ENCODE measurements around the gene WASF2.

WASF2 gene

DNA sequence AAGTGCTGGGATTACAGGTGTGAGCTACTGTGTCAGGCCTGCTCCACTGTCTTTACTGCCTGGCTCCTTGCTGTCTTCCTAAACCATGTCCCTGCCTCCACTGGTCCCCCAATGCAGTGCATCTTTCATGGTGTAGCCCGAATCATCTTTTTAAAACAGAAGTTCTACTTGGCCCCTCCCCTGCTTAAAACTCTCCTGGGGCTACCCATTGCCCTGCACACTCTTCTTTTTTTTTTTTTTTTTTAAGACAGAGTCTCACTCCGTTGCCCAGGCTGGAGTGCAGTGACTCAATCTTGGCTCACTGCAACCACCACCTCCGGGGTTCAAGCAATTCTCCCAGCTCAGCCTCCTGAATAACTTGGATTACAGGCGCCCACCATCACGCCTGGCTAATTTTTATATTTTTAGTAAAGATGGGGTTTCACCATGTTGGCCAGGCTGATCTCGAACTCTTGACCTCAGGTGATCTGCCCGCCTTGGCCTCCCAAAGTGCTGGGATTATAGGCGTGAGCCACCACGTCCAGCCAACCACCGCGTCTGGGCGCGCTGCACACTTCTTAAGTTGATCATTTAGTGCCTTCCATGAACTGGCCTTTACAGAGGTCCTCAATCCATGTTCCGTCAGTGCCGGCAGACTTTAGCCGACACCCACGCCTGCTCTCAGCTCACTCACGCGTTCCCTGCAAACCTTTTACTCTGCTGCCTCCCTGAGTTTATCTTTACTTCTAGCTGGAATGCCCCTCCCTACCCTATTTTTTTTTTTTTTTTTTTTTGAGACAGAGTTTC is 117.8 kb downstream of the WASF2 start:
- DNase-seq: no peak

DNA sequence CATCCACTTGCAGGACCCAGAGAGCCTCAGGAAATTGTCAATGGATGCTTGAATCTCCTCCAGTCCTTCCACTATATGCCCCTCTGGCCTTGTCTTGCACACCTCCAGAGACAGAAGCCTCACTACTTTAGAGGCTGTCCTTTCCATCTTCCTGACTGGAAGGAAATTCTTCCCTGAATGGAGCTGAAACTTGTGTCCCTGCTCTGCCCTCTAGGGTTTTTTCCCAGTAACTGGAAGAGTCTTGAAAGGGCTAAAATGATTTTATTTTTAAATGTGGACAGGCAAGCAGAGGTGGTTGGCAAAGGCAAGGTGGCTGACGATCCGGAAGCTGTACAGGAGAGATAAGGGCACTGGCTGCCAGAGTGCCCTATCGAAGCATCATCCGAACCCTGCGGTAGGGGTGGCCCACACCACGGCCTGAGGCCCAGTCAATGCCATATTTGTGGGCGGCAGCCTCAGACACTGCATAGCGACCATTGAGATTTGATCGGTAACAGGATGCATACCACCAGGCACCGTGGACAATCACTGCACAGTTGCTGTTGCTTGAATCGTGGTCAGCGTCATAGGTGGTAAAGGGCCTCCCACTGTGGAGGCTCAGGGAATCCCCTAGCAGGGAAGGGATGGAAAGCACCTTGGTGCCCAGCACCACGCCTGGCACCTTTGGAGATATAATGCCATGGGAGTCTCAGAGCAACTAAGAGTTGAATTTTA is 120.9 kb downstream of the WASF2 start:
- no peak for DNase-seq

DNA sequence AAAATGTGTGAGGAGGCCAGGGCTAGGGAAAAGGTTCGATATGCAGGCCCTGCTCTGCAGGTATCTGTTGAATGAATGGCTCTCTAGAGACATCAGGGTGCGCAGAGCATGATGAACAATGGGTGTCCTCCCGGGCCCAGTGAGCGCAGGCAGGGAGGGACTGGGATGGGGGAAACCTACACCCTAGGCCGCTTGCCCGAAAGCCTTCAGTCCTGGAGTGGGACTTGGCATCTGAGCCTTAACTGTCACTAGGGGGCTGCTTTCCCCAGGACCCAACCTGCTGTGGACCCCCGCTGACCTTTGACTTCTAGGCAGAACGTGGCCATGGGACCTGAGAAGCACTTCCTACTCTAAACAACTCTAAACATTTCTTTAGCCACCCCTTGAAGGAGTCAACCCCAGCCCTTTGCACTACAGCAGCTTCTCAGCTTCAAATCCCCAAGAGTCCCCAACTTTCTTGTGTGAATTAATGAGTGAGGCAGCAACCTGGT is 122.8 kb downstream of the WASF2 start:
- DNase-seq: no peak

DNA sequence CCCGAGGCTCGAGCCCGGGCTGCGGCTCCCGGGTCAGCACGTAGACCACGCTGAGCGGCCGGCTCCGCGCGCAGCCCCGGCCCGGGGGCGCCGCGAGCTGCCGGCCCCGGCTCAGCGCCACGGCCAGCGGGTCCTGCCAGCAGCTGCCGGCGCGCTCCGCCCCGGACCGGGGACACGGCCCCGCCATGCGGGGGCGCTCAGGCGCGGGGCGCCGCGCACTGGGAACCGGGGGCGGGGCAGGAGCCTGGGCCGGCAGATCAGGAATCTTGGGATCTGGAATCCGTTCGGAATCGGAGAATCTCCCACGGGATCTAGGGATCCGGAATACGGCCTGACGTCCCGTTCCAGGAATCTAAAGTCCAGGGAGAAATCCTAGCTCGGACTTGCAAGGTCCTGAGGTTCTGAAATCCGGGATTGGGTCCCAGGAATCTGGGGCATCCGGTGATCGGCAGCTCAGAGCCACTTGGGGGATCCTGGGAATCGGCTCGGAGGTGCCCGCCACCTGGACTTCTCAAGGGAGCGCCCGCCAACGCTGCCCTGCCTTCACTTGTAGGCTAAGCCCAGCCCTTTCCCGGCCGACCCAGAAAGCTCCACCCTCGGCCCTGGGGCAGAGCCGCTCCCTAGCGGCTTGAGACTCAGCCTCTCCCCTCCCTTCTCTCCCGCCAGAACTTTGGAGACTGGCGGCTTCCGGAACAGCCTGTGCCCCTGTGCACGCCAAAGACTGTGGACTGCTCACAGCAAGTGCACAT is 123.4 kb downstream of the WASF2 start, which contains the start of gene MAP3K6:
Gene MAP3K6 (minus strand): TSS at position 551 of the 749 bp plus-strand sequence. CDS start 364 bp downstream, at position 187.
- no peak for DNase-seq

DNA sequence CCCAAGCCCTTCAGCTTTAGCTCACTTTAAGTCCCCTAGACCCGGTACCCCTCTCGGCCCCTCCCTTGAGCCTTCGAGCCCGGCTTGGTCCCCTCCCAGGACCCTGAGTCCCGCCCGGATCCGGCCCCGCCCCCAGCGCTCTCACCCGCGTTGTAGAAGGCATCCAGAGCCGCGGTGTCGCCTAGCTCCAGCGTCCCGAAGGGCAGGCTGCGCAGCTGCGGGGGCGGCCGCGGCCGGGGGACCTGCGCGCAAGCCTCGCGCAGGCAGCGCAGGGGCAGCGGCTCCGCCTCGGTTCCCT is 123.9 kb downstream of the WASF2 start:
- DNase-seq: peak; percentile 39

DNA sequence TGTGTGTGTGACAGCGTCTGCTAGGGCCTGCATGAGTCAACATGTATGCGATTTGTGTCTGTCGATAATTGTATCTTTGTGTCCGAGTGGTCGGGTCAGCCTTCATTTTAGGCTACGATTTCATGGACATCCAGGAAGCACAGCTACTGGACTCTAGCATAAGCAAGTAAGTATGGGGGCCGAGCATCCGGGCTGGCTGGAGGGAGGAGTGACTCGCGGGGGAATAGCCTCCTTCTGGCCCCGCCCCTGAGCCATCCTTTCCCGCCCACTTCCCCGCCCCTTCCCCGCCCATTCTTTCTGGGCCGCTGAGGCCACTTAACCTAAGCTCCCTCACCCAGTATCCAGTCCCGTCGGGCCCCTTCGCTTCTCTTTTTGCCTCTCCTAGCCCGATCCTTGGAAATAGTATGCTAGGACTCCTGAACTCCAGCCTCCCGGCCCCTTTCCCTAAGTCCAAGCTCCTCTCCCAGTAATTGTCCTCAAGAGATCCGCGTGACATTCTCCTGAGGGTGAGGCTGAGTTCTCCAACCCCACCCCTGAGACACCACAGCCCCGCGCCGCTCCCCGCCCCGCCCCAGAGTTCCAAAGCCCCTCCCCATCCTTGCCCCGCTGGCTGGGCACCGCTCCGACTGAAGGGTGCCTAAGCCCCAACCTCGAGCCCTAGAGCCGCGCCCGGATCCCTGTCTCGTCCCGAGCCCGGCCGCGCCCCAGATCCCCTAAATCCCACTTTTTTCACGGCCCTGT is 124.4 kb downstream of the WASF2 start:
- DNase-seq: peak; percentile 76

DNA sequence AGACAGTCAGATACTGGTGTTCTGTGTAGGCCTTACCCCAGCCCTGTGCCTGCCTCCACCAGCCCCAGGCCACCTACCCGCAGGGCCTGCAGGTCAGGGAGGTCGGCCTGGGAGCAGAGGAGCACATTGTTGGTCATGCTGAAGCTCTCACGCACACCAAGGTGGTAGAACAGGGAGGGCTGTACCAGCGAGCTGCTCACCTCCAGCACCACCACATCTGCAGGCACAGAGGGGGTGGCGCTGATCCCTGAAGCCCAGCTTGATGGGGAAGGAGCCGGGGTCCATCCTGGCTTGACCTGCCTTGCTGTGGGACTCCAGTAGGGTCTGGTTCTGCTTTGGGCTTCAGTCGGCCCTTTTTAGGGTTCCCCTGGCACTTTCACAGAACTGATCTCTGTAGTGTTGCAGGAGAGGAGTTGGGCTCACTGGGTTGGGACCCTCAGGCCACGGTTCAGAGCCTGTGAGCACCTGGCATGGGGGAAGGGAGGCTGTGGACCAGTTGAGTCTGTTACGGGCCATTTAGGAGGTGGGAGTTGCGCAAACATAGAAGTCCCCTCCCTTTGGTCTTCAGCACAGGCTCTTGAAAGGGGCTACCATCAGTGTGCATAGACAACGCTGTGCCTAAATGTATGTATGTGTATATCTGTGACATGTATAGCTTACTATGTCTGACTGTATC is 125.1 kb downstream of the WASF2 start:
- no peak for DNase-seq

DNA sequence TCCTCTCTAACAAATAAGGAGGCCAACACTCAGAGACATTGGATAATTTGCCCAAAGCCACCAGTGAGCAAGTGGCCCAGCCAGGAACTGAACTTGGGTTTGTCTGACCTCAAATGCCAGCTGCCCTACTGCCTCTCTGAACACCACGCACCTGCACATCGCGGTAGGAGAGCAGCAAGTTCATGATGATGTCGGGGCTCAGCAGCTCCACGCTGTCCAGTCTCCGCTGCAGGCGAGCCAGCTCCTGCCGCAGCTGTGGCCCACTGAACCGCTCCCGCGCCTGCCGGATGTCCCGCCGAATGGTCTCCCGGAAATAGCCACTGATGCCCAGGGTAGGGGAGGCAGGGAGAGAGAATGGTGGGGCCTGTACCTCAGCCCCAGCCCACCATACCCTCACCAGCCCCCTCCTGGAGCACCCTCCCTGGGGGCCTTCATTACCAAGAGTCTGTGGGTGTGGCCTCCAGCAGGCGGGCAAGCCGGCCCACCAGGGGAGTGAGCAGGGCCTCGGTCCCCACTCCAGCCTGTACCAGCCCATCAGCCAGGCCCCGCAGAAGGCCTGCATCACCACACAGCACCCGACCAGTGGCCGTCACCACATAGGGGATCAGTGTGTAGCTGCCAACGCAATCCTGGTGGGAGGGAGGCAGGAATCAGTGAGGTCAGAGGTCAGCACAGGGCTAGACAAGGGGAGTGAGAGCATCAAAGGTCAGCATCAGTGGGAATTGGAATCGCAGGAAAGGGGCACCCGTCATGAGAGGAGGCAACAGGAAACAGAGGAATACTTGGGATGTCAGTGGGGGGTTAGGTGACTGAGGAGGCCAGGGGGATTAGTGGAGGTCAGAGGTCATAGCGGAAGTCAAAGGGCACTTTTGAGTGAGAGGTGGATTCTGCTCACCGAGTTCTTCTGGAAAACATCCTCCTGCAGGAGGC is 125.9 kb downstream of the WASF2 start:
- no peak for DNase-seq

DNA sequence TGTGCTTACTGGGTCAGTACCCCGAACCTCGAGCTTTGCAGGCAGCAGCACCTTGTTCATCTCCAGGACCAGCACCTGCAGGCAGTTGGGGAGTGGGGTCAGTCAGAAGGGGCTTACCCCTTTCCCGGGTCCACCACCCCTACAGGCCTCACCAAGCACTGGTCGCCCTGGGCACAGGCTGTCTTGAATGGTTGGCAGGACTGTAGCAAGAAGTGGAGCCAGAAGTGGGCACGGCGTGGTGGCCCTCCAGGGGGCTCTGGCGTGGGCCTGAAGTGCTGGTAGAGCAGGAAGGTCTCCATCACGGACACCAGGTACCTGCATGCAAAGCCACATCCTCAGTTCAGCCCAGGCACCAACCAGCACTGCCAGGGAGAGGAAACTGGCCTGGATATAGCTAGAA is 128.4 kb downstream of the WASF2 start:
- no peak for DNase-seq

DNA sequence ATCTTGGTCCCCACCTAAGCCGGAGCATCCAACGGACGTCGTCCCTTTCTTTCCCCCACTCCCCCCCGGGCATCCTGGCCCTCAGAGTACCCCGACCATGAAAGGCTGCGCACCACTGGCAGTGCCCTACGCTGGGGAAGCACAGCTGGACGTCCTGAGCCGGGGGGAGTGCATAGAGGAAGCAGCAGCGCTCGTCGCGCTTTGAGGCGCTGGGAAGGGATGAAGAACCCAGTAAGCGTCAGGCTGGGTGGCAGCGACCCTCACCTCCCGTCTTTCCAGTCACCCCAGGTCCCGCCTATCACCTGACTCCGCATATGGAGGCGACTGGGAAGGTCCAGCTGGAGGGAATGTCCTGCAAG is 128.9 kb downstream of the WASF2 start:
- DNase-seq: no peak

DNA sequence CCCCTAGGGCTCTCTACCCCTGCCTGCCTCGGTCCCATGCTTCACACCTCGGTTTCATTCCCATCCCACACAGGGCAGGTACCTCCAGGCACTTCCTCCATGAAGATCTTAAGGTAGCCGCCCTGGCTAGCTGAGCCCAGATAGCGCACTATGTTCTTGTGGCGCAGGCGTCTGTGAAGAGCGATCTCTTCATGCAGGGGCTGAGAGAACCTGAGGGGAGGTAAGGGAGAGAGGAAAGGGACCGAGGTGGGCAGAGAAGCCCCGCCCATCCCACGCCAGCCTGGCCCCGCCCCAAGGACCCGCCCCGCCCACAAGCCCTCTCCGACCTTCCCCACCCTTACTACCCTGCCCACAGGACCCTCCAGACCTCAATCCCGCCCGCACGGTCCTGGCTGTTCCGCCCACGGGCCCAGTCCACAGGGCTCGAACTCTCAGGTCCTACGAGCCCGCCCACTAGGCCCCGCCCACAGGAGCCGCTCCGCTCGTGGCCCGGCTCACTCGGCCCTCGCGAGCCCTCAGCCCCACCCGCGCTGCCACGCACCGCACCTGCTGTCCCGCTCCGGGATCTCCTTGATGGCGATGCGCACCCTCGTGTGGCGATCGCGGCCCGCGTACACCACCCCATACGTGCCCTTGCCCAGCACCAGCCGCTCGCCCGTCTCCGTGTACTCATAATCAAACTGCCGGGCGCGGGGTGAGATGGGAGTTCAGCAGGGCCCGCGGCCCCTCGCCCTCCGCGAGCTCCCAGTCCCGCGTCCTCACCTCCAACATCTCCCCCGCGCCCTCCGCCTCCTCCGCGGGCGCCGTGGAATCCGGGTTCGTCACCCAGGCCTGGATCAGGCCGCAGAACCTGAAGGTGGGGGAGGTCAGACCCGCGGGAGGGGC is 129.6 kb downstream of the WASF2 start:
- DNase-seq: no peak

DNA sequence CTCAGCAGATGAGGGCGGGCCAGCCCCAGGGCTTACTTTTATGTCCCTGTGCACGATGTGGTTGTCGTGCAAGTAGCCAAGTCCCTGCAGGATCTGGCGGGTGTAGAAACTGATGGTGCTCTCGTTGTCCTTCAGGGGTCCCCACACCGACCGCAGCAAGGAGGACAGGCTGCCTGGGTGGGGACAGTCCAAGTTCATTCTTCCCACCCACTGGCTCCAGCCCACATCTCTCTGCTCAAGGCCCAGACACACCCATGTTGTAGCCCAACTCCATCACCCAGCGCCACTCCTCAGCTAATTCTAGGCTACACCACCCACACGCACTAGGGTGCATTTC is 130.2 kb downstream of the WASF2 start:
- DNase-seq: no peak

DNA sequence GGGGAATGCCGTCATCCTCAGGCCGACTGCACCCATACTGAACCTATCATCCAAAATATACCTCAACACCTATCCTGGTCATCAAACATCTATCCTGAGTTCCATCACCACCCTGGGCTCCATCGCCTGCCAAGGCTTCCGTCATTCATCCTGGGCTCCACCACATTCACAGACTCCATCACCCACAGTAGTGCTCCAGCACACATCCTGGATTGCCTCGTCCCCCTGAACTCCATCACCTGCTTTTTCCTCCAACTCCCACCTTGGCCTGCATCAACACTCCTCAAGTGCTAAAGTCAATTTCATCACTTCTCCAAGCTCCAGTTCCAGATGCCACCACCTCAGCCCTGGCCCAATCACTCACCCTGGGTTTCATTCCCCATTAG is 131.0 kb downstream of the WASF2 start:
- DNase-seq: no peak

DNA sequence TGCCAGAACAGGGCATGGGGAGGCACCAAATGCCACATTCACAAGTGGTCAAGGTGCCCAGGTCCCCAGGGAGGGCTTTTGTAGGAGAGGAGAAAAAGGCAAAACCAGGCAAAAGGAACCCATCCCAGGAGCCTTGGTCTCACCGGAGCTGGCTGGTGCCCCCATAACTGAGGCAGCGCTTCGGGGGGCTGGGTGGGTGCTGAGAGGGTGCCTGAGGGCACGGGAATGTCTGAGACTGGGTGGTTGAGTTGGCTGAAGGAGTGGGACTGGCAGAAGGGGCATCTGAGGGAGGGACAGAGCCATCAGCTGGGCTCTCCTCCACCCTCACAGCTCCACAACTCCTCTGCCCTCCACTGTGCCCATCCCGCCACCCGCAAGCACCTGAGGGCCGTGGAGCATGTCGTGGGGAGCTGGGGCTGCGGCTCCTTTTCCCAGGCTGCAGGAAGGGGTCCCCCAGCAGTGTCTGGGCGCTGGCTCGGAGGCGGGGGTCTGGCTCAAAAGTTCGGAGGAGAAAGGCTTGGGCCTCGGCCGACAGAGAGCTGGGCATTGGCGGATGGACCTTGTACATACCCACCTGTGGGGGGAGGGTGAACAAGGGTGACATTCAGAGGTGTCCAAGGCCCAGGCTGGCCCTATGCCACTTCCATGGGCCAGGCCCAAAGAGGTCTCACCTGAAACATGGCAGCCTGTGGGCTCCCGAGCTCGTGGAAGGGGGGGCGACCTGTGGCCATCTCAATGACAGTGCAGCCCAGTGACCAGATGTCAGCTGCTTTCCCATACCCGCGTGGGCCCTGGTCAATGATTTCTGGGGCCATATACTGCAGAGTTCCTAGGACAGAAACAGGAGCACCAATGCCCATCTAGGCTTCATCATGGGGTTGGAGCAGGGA is 131.7 kb downstream of the WASF2 start:
- no peak for DNase-seq

DNA sequence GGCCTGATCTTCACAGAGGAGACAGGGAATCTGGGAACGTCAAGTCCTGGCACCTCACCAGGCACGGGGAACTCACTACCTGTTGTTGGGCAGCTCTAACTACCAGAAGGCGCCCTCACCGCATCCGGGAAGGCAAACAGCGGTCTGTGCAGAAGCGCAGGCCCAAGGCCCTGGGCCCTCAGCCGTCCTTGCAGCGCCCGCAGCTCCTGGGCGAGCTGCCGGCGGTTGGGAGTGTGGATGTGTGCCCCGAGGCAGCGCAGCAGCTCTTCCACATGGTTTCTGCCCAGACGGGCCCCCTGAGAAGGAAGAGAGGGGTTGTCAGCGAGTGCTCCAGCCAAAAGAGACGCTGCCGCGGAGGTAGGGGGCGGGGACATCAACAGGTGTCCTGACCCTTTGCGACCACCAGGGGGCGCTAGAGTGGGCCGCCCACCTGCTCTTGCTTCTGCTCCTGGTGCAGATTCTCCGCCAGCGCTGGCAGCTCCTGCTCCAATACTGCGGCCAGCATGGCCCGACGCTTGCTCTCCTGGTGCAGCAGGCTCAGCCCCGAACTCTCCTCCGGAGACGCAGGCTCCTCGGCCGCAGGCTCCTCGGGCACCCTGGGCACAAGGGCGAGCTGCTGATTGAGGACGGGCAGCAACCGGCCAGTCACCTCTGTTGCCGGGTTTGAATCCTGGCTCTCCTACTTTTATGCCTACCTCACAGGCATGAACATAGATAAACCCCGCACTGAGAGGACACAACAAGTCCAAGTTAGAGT is 132.5 kb downstream of the WASF2 start:
- peak; percentile 75 for DNase-seq

DNA sequence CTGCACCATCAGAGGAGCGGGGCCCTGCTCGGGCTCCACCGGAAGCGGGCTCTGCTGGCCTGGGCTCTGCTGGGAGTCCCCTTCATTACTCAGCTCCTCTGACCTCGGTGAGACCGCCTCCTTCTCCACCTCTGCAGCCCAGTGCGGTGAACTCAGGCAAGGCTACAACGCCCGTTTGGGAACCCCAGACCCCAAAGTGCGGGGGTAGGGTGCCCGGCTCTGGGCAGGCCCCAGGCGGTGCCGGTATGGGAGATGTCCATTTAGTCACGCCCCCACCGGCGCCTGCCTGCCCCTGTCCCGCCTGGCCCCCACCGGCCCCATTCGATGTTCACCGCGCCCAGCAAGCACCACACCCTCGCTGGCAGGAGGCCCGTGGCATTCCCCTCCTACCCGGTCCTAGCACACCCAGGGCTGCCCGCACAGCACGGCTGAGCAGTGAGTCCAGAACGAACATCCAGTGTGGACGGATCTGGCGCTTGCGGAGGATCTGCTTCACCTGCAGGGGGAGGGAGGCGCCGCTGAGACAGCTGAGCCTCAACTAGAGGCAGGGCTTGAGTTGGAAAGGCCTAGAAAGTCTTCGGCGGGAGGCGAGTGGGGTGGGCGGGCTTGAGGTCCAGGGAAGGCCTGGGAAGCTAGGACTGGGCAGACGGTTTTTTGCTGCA is 133.2 kb downstream of the WASF2 start:
- no peak for DNase-seq

DNA sequence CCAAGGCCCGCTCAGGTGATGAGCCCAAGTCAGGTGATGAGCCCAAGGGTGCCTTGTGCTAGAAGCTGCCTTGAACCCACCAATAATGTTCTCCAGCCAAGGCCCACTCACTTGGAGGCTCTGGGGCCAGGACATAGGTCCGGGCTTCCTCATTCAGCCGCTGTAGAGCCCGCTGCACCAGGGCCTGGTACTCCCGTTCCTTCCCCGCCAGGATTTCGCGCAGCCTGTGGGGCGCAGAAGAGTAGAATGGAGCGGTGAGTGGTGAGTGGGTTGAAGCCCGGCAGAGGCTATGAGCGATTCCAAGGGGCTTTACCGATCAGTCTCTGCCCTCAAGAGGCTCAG is 133.7 kb downstream of the WASF2 start:
- no peak for DNase-seq

DNA sequence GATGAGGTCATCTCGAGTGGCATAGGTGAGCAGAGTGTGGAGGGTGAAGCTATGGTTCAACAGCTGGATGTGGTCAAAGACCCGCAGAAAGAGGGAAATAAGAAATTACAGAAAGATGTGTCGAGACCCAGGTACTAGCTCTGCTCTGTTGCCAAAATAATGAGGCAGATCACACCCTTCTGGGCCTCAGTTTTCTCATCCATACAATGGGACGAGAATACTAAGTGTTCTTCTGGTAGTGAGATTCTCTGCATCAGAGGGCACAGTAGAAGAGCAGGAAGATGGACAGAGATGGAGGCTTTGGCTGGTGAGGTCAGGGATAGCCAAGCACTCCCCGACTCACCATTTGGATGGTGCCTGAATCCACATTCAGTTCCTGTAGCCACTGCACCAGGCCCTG is 134.3 kb downstream of the WASF2 start:
- no peak for DNase-seq
